K562 (cell line): ENCODE measurements around the gene HMOX1. TPM values are rescaled to one million over a fixed set of nuclear protein-coding genes. Genes with fewer than 3 reads are reported as not detected.

Experiments
- AFF1 ChIP-seq, 2 experiments: fragments of 450-650 bp; IDR thresholded peaks; 2 replicates each; pipeline ENCODE4 v1.6.1; 2018; ENCODE audit warnings: mild to moderate bottlenecking in 2 of 2, low read depth in 1 of 2; ENCODE audit not compliant: partially characterized antibody in 2 of 2
- CBFA2T3 ChIP-seq: fragments of 450-650 bp; IDR thresholded peaks from 2 replicates; pipeline ENCODE4 v1.6.1; 2017
- DPF2 ChIP-seq: fragments of 450-650 bp; IDR thresholded peaks from 2 replicates; pipeline ENCODE4 v1.6.1; 2016
- HDAC1 ChIP-seq, 2 experiments: fragments of 450-650 bp; IDR thresholded peaks; 2 replicates each; pipeline ENCODE4 v1.6.1; 2016 to 2017; ENCODE audit warnings: inconsistent platforms in 1 of 2, mild to moderate bottlenecking in 1 of 2, moderate library complexity in 1 of 2
- HMGXB4 ChIP-seq: sonication (generic); formaldehyde crosslinking; IDR thresholded peaks from 2 replicates; pipeline ENCODE4 v1.8.1; 2023; ENCODE audit warnings: mild to moderate bottlenecking, missing genetic modification reagents
- KHSRP ChIP-seq: fragments of 450-650 bp; IDR thresholded peaks from 2 replicates; pipeline ENCODE4 v1.6.1; 2017
- MAFF ChIP-seq: IDR thresholded peaks from 2 replicates; pipeline ENCODE4 v1.6.1; 2012; ENCODE audit warnings: low read length, improper control_type of control experiment
- MAFK ChIP-seq: IDR thresholded peaks from 2 replicates; pipeline ENCODE4 v1.6.1; 2011; ENCODE audit warnings: low read length, improper control_type of control experiment
- MLX ChIP-seq, 2 experiments: fragments of 450-650 bp in 1 of 2; sonication (generic) in 1 of 2; formaldehyde crosslinking; conservative IDR thresholded peaks; 2 replicates each; pipeline versions ENCODE4 v1.4.0 to v1.8.1; 2020 to 2022; ENCODE audit warnings: mild to moderate bottlenecking in 1 of 2, missing genetic modification reagents in 1 of 2
- NFE2 ChIP-seq: IDR thresholded peaks from 2 replicates; pipeline ENCODE4 v1.6.1; 2014; ENCODE audit warnings: antibody characterized with exemption, low read depth
- RAD51 ChIP-seq: fragments of 450-650 bp; IDR thresholded peaks from 2 replicates; pipeline ENCODE4 v1.7.1; 2016; ENCODE audit warnings: low read depth, mild to moderate bottlenecking, borderline replicate concordance
- RBFOX2 ChIP-seq: fragments of 200-400 bp; formaldehyde crosslinking; IDR thresholded peaks from 2 replicates; pipeline ENCODE4 v1.6.1; 2017; ENCODE audit warnings: low read depth, mild to moderate bottlenecking, low read length, moderate library complexity
- RUNX1 ChIP-seq: sonication (generic); IDR thresholded peaks from 2 replicates; pipeline ENCODE4 v1.6.1; 2016; ENCODE audit warnings: antibody characterized with exemption, low read depth
- SMARCC2 ChIP-seq: fragments of 450-650 bp; IDR thresholded peaks from 2 replicates; pipeline ENCODE4 v1.6.1; 2017; ENCODE audit warnings: antibody characterized with exemption, moderate library complexity, mild to moderate bottlenecking, low read depth
- TSC22D4 ChIP-seq: fragments of 450-650 bp; IDR thresholded peaks from 2 replicates; pipeline ENCODE4 v1.6.1; 2016; ENCODE audit warnings: missing genetic modification characterization, missing biosample characterization, control low read depth
- ZNF311 ChIP-seq: fragments of 250-450 bp; sonication (Bioruptor Pico); IDR thresholded peaks from 2 replicates; pipeline ENCODE4 v1.4.0; 2020; ENCODE audit warnings: mild to moderate bottlenecking, moderate library complexity
- ZNF316 ChIP-seq: fragments of 450-650 bp; IDR thresholded peaks from 2 replicates; pipeline ENCODE4 v1.6.1; 2016
- ZNF384 ChIP-seq: IDR thresholded peaks from 2 replicates; pipeline ENCODE4 v1.6.1; 2012; ENCODE audit warnings: low read depth, low read length, improper control_type of control experiment
- ZNF444 ChIP-seq: fragments of 250-450 bp; sonication (Bioruptor Pico); IDR thresholded peaks from 2 replicates; pipeline ENCODE4 v1.4.0; 2020; ENCODE audit warnings: mild to moderate bottlenecking, moderate library complexity
- ZNF639 ChIP-seq, 2 experiments: fragments of 200-800 bp in 1 of 2; sonication (Bioruptor generic) in 1 of 2; sonication (generic) in 1 of 2; formaldehyde crosslinking in 1 of 2; IDR thresholded peaks in 1 of 2; conservative IDR thresholded peaks in 1 of 2; 2 replicates each; pipeline versions ENCODE4 v1.5.0 to v1.6.1; 2016 to 2020; ENCODE audit warnings: missing compliant biosample characterization in 1 of 2, missing genetic modification characterization in 1 of 2, missing genetic modification reagents in 1 of 2
- polyA plus RNA-seq, 8 experiments: library from polyadenylated mRNA; depleted of rRNA in 4 of 8; stranded (reverse) in 5 of 8; unstranded in 3 of 8; fragments of >200 nt; fragmentation: Nextera tagmentation in 2 of 8; fragmentation: Illumina TruSeq in 1 of 8; extraction: Ambion mirVana in 2 of 8; extraction: Trizol in 1 of 8; gene quantifications; 2 replicates each; pipeline versions ENCODE4 v1.2.1 to v1.2.3, GENCODE V29; 2011 to 2014; ENCODE audit warnings: inconsistent platforms in 1 of 8, missing spikeins in 1 of 8
- total RNA-seq, 7 experiments: library from RNA; depleted of rRNA in 6 of 7; stranded (reverse); fragments of >200 nt in 6 of 7; fragmentation: Illumina TruSeq in 2 of 7; extraction: Trizol in 2 of 7; gene quantifications; 2 replicates each; pipeline versions ENCODE4 v1.2.1 to v1.2.3, GENCODE V29; 2011 to 2021; ENCODE audit warnings: low replicate concordance in 1 of 7

HMOX1 gene
- total and polyA plus RNA-seq, 9 of the 15 experiments (the other 6 are each of a cell fraction or from before 2014, with no cell fraction given), result not detected

GRCh38 chr22:35376728-35377472 is 4.0 kb upstream of the HMOX1 start (continued):
- TF ChIP-seq AFF1 (IDR thresholded peaks at IDR 0.05; ENCODE audit: low read depth in 1 of 2, partially characterized antibody in 2 of 2), result peak in 1 of 2 experiments; percentile 86
- TF ChIP-seq MAFK, result peak; percentile 99
- TF ChIP-seq CBFA2T3, result peak; percentile 80
- TF ChIP-seq HMGXB4 (CRISPR knock-in tag), result no peak
- TF ChIP-seq TSC22D4 (tag), result no peak
- peak in 1 of 2 experiments; percentile 69; a peak in 2 of 4 replicates for TF ChIP-seq ZNF639 (CRISPR knock-in tag; conservative IDR thresholded peaks at IDR 0.05 in 1 of 2, IDR thresholded peaks at IDR 0.05 in 1 of 2)
- no peak for TF ChIP-seq KHSRP
- TF ChIP-seq HDAC1 (IDR thresholded peaks at IDR 0.05), result peak in 1 of 2 experiments; percentile 93; a peak in 2 of 4 replicates
- TF ChIP-seq ZNF316, result peak; percentile 100
- TF ChIP-seq ZNF311, result no peak
- no peak for TF ChIP-seq RAD51
- TF ChIP-seq ZNF384, result peak; percentile 39; the same call in 1 of the 2 replicates
- no peak for TF ChIP-seq RUNX1
- TF ChIP-seq MLX (CRISPR knock-in tag; conservative IDR thresholded peaks at IDR 0.05), result no peak
- peak; percentile 65 for TF ChIP-seq RBFOX2
- peak; percentile 100 for TF ChIP-seq MAFF
- peak; percentile 98 for TF ChIP-seq NFE2
- peak; percentile 65 for TF ChIP-seq SMARCC2
- no peak for TF ChIP-seq ZNF444
- TF ChIP-seq DPF2, result peak; percentile 93
